Kidney epithelial cell (primary cell): Measurements from ENCODE around the gene CNTN5. TPM values are rescaled to one million over a fixed set of nuclear protein-coding genes. Genes with fewer than 3 reads are reported as not detected.
A peak's percentile ranks its signal among the peaks of the same experiment; 100 is the strongest.
"Not testable (repeated sequence)": the region's sequence is repeated elsewhere in the genome, so short reads cannot be mapped to it uniquely, and the experiment has no call there.

ENCODE experiments used
- DNase-seq: peaks from one replicate; pipeline ENCODE4 v3.0.0-alpha.2; 2010; ENCODE audit warnings: low read depth
- H3K27me3 ChIP-seq: 2 replicates; pipeline ENCODE4 v1.6.0; 2011; ENCODE audit warnings: low read length; ENCODE audit not compliant: control insufficient read depth, insufficient read depth
- H3K36me3 ChIP-seq: 2 replicates; pipeline ENCODE4 v1.5.1; 2011; ENCODE audit warnings: low read length; ENCODE audit not compliant: control insufficient read depth, insufficient read depth
- H3K4me3 ChIP-seq: 2 replicates; pipeline ENCODE4 v1.5.1; 2011; ENCODE audit warnings: low read depth, mild to moderate bottlenecking, control low read depth, low read length
- total RNA-seq: library from RNA; depleted of rRNA; stranded (reverse); fragments of >200 nt; gene quantifications from 2 replicates; pipeline ENCODE4 v1.2.3, GENCODE V29; 2015
- TF ChIP-seq, protein P1 (sequence below): IDR thresholded peaks from 2 replicates; pipeline ENCODE4 v1.5.1; 2011; ENCODE audit warnings: mild to moderate bottlenecking, moderate library complexity, low read length, control low read depth, inconsistent platforms; ENCODE audit not compliant: insufficient read depth, poor library complexity, severe bottlenecking

The CNTN5 gene
- total RNA-seq, 1 donor from 2014 or later = 0.29 TPM

DNA sequence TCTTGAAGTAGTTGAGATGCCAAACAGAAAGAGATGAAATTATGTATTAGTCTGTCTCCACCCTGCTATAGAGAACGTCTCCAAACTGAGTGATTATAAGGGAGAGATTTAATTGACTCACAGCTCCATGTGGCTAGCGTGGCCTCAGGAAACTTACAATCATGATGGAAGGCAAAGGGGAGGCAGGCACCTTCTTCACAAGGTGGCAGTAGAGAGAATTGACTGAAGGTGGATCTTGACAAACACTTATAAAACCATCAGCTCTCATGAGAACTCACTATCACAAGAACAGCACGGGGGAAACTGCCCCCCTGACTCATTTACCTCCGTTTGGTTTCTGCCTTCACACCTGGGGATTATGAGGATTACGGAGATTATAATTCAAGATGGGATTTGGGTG, 794.0 kb downstream of the CNTN5 start:
- no peak for DNase-seq
- TF ChIP-seq, protein P1, sequence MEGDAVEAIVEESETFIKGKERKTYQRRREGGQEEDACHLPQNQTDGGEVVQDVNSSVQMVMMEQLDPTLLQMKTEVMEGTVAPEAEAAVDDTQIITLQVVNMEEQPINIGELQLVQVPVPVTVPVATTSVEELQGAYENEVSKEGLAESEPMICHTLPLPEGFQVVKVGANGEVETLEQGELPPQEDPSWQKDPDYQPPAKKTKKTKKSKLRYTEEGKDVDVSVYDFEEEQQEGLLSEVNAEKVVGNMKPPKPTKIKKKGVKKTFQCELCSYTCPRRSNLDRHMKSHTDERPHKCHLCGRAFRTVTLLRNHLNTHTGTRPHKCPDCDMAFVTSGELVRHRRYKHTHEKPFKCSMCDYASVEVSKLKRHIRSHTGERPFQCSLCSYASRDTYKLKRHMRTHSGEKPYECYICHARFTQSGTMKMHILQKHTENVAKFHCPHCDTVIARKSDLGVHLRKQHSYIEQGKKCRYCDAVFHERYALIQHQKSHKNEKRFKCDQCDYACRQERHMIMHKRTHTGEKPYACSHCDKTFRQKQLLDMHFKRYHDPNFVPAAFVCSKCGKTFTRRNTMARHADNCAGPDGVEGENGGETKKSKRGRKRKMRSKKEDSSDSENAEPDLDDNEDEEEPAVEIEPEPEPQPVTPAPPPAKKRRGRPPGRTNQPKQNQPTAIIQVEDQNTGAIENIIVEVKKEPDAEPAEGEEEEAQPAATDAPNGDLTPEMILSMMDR = peak; percentile 3
- Histone ChIP-seq H3K36me3 (no peaks in the 10 kb centered on the region), H3K4me3 (no peak overlapping the region), H3K27me3 (no peaks in the 10 kb centered on the region)

DNA sequence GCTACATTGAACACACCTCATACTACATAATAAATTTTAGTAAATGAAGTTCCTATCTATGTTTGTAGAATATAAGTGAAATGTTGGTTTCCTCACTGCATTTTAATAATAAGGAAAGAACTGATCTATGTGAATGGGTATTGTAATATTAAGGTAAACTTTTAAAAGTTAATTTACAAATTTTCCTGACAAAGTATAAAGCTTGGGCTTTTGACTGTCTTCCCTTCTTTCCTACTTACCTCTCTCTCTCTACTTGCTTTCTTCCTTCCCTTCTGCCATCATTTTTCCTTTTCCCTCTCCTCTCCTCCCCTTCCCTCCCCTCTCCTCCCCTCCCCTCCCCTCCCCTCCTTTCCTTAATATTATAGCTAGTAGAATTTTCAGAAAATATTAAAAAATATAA, 798.2 kb downstream of the CNTN5 start:
- TF ChIP-seq, protein P1 = no peak
- Histone ChIP-seq H3K27me3 (no peaks in the 10 kb centered on the region), H3K36me3 (no peaks in the 10 kb centered on the region), H3K4me3 (no peak overlapping the region)
- DNase-seq = no peak

DNA sequence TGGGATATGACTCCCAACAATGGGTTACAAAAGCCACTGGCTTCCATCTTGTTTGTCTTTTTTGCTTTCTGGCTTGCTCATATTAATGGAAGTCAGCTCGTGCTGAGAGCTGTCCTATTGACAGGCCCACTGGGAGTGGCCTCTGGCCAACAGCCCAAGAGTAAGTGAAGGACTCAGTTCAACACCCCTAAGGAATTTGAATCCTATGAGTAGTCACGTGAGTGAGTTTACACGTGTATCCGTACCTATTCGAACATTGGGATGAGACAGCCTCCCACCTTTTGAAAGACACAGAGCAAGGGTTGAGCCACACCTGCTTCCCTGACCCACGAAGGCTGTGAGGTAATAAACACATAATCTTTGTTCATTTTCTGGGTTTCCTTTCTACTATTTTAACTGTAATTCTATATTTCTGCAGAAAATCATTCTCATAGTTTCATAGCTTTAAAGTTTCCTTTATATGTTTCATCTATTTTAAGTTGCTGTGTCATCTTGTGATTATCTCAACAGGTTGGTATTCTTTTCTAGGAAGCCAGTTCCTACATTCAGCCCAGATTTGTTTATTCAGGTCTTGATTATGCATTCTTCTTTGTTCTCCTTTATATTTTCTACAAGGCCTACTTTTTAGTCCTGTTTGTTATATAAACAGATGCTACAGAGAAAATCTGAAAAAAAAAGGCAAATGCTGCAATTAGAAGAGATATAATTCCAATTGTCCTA, 802.3 kb downstream of the CNTN5 start:
- no peak for DNase-seq
- TF ChIP-seq, protein P1 = no peak
- H3K27me3 ChIP-seq = no peaks in the 10 kb centered on the region
- H3K4me3 ChIP-seq = no peak overlapping the region
- no peaks in the 10 kb centered on the region for H3K36me3 ChIP-seq

DNA sequence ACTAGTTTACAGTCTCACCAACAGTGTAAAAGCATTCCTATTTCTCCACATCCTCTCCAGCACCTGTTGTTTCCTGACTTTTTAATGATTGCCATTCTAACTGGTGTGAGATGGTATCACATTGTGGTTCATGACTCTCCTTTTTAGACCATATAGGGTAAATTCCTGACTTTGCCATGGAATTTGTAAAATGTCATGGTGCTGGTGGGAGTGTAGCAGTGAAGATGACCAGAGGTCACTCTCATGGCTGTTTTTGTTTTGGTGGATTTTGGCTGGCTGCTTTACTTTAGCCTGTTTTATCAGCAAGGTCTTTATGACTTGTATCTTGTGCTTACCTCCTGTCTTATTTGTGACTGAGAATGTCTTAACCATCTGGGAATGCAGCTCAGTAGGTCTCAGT, 816.0 kb downstream of the CNTN5 start:
- not testable (repeated sequence) for H3K36me3 ChIP-seq, DNase-seq, H3K27me3 ChIP-seq, H3K4me3 ChIP-seq

DNA sequence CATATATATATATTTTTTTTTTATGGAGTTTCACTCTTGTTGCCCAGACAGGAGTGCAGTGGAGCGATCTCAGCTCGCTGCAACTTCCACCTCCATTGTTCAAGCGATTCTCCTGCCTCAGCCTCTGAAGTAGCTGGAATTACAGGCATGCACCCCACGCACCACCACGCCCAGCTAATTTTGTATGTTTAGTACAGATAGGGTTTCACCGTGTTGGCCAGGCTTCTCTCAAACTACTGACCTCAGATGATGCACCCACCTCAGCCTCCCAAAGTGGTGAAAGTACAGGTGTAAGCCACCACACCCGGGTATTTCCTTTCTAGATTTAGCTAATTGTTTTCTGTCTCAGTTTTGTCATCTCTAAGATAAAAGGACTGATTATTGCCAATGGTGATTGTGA, 821.1 kb downstream of the CNTN5 start:
- Histone ChIP-seq H3K27me3 (no peaks in the 10 kb centered on the region), H3K4me3 (no peak overlapping the region), H3K36me3 (no peaks in the 10 kb centered on the region)
- TF ChIP-seq, protein P1 = no peak
- no peak for DNase-seq

DNA sequence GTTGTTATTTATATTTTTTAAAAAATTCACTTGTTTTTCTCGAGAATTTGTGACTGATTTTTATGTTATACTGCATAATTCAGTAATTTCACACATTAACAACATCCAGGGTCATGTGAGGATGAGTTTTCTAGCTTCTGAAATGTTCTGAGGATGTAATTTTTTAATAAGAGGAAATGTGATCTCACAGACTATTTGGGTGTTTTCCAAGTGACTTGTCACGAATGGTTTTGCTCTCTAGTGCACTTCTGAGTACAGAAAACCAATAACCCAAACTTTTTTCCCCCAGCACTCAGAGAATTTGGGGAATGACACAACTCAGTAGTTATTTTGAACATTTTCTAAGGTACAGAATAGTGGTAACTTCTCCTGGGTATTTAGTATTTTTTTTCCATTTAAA, 845.2 kb downstream of the CNTN5 start:
- Histone ChIP-seq H3K36me3 (no peaks in the 10 kb centered on the region), H3K27me3 (no peaks in the 10 kb centered on the region), H3K4me3 (no peak overlapping the region)
- no peak for DNase-seq
- TF ChIP-seq, protein P1 = no peak
